CD4-positive, CD25-positive, alpha-beta regulatory T cell (primary cell): ENCODE data around the gene ALG14. TPM values are rescaled to one million over a fixed set of nuclear protein-coding genes. Genes with fewer than 3 reads are reported as not detected.

ENCODE experiments used
- ATAC-seq, 2 donors: fragments of 150-1000 bp; cut with Tn5 transposase; one replicate each; pipeline ENCODE4 v1.10.0; 2021; ENCODE audit warnings: low read depth in 2 of 2, moderate number of reproducible peaks in 2 of 2, moderate library complexity in 1 of 2
- DNase-seq, 3 donors: peaks; one replicate each; pipeline versions ENCODE4 v3.0.0 to v3.0.0-alpha.2; 2012 to 2022; ENCODE audit warnings: mixed read lengths in 1 of 3
- H3K27ac ChIP-seq: one replicate; pipeline ENCODE4 v1.7.0; 2013; ENCODE audit warnings: mild to moderate bottlenecking, low read length; ENCODE audit not compliant: insufficient read depth, poor library complexity, severe bottlenecking
- H3K27me3 ChIP-seq: one replicate; pipeline ENCODE4 v1.7.0; 2013; ENCODE audit warnings: low read length; ENCODE audit not compliant: control insufficient read depth, insufficient read depth
- H3K36me3 ChIP-seq: one replicate; pipeline ENCODE4 v1.7.0; 2013; ENCODE audit warnings: mild to moderate bottlenecking, low read length, moderate library complexity; ENCODE audit not compliant: control insufficient read depth, insufficient read depth
- H3K4me1 ChIP-seq: 2 replicates; pipeline ENCODE4 v1.7.0; 2013; ENCODE audit warnings: mild to moderate bottlenecking, low read length; ENCODE audit not compliant: insufficient read depth, control insufficient read depth, poor library complexity, severe bottlenecking
- H3K4me3 ChIP-seq: one replicate; pipeline ENCODE4 v1.7.0; 2013; ENCODE audit warnings: low read depth, mild to moderate bottlenecking, low read length, moderate library complexity
- H3K9me3 ChIP-seq, 2 experiments: 1 replicate in 1 of 2; 2 replicates in 1 of 2; pipeline ENCODE4 v1.7.0; 2013; ENCODE audit warnings: low read length in 2 of 2, mild to moderate bottlenecking in 1 of 2, moderate library complexity in 1 of 2; ENCODE audit not compliant: control insufficient read depth in 2 of 2
- H3K27ac Mint-ChIP-seq, 3 donors: one replicate each; pipeline ENCODE4 v1.8.0; 2020 to 2022; ENCODE audit warnings: mild to moderate bottlenecking in 3 of 3, mixed read lengths in 3 of 3, moderate library complexity in 2 of 3
- H3K27me3 Mint-ChIP-seq: one replicate; pipeline ENCODE4 v1.8.0; 2022; ENCODE audit warnings: mild to moderate bottlenecking, mixed read lengths
- H3K36me3 Mint-ChIP-seq: one replicate; pipeline ENCODE4 v1.8.0; 2020; ENCODE audit warnings: mixed read lengths
- H3K4me1 Mint-ChIP-seq, 4 donors: one replicate each; pipeline ENCODE4 v1.8.0; 2020 to 2022; ENCODE audit warnings: mixed read lengths in 4 of 4, mild to moderate bottlenecking in 1 of 4
- H3K4me3 Mint-ChIP-seq, 4 donors: one replicate each; pipeline ENCODE4 v1.8.0; 2020 to 2022; ENCODE audit warnings: mild to moderate bottlenecking in 4 of 4, mixed read lengths in 4 of 4, moderate library complexity in 3 of 4
- H3K9me3 Mint-ChIP-seq, 7 donors: one replicate each; pipeline ENCODE4 v1.8.0; 2020 to 2022; ENCODE audit warnings: mixed read lengths in 7 of 7, mild to moderate bottlenecking in 3 of 7, moderate library complexity in 2 of 7
- polyA plus RNA-seq, 4 donors: library from polyadenylated mRNA; unstranded; fragments of 300-500 nt; fragmentation: Illumina TruSeq; gene quantifications; one replicate each; pipeline ENCODE4 v1.2.3, GENCODE V29; 2021
- total RNA-seq: library from RNA; stranded (reverse); gene quantifications from one replicate; pipeline ENCODE4 v1.2.3, GENCODE V29; 2022

Gene ALG14
- total RNA-seq (1.2 TPM), polyA plus RNA-seq (10 to 100 TPM in 1 of 4 donors, 1 to 10 TPM in 3; 5.2 to 11.0 (median 6.3) TPM)

GRCh38 chr1:95072532-95073419 lies at the start of gene ALG14:
TSS of gene ALG14 (minus strand) at chr1:95072951. CDS start at chr1:95072898, 53 bp downstream.
- Histone ChIP-seq H3K9me3 (no peaks in the 10 kb centered on the region), H3K4me3 (peak within 1 kb of the TSS; percentile 98), H3K36me3 (no peaks in the 10 kb centered on the region), H3K27ac (peak within 1 kb of the TSS; percentile 78), H3K4me1 (peaks cover 12% of the 10 kb centered on the region), H3K27me3 (peaks cover 2% of the 10 kb centered on the region)
- peak; percentile 96 to 97 for ATAC-seq
- DNase-seq: peak; percentile 86 to 98 (median 96)
- Mint-ChIP-seq H3K4me1 (peaks cover 11 to 20% (median 18%) of the 10 kb centered on the region in 4 donors), H3K27me3 (peaks cover 7% of the 10 kb centered on the region), H3K9me3 (no peaks in the 10 kb centered on the region), H3K27ac (peak within 1 kb of the TSS; percentile 97 to 100 (median 98)), H3K36me3 (peaks cover 6% of the 10 kb centered on the region), H3K4me3 (peak within 1 kb of the TSS; percentile 98 to 100 (median 100))

- no peak overlapping the region for H3K4me3 Mint-ChIP-seq
- no peak overlapping the region for H3K27ac Mint-ChIP-seq
- H3K4me3 ChIP-seq: no peak overlapping the region
- H3K36me3 ChIP-seq: no peaks in the 10 kb centered on the region
- DNase-seq: no peak
- no peak for ATAC-seq
- peaks cover 0 to 2% (median 0%) of the 10 kb centered on the region in 7 donors for H3K9me3 Mint-ChIP-seq
- no peaks in the 10 kb centered on the region for H3K36me3 Mint-ChIP-seq
- peaks cover 26% of the 10 kb centered on the region for H3K27me3 ChIP-seq
- H3K4me1 ChIP-seq: peaks cover 9% of the 10 kb centered on the region
- peaks cover 0 to 13% (median 5%) of the 10 kb centered on the region in 4 donors for H3K4me1 Mint-ChIP-seq
- no peaks in the 10 kb centered on the region for H3K9me3 ChIP-seq
- H3K27ac ChIP-seq: no peak overlapping the region
- H3K27me3 Mint-ChIP-seq: peaks cover 63% of the 10 kb centered on the region
These were observed 49.5 kb upstream of the ALG14 start for GRCh38 chr1:95122151-95122697.

GRCh38 chr1:95119273-95119672 lies 46.5 kb upstream of the ALG14 start:
- H3K36me3 ChIP-seq: no peaks in the 10 kb centered on the region
- ATAC-seq (no peak), DNase-seq (no peak)
- Mint-ChIP-seq H3K36me3 (no peaks in the 10 kb centered on the region), H3K27ac (no peak overlapping the region), H3K9me3 (peaks cover 0 to 2% (median 0%) of the 10 kb centered on the region in 7 donors), H3K27me3 (peaks cover 80% of the 10 kb centered on the region), H3K4me1 (peaks cover 6 to 13% (median 10%) of the 10 kb centered on the region in 4 donors), H3K4me3 (peak overlapping the region in 2 of 4 donors; percentile 85 to 86)
- no peak overlapping the region for H3K4me3 ChIP-seq
- peaks cover 32% of the 10 kb centered on the region for H3K27me3 ChIP-seq
- H3K4me1 ChIP-seq: peaks cover 15% of the 10 kb centered on the region
- no peak overlapping the region for H3K27ac ChIP-seq
- no peaks in the 10 kb centered on the region for H3K9me3 ChIP-seq

GRCh38 chr1:95118710-95119109 lies 46.0 kb upstream of the ALG14 start:
- Mint-ChIP-seq H3K4me3 (peak overlapping the region; percentile 32 to 90 (median 86)), H3K9me3 (peaks cover 0 to 2% (median 0%) of the 10 kb centered on the region in 7 donors), H3K27ac (no peak overlapping the region), H3K4me1 (peaks cover 6 to 13% (median 10%) of the 10 kb centered on the region in 4 donors), H3K27me3 (peaks cover 74% of the 10 kb centered on the region), H3K36me3 (no peaks in the 10 kb centered on the region)
- ATAC-seq: no peak
- Histone ChIP-seq H3K27me3 (peaks cover 32% of the 10 kb centered on the region), H3K4me3 (no peak overlapping the region), H3K36me3 (no peaks in the 10 kb centered on the region), H3K9me3 (no peaks in the 10 kb centered on the region), H3K4me1 (peaks cover 15% of the 10 kb centered on the region), H3K27ac (no peak overlapping the region)
- DNase-seq: no peak

- Mint-ChIP-seq H3K4me1 (peaks cover 6 to 13% (median 10%) of the 10 kb centered on the region in 4 donors), H3K27ac (no peak overlapping the region), H3K9me3 (peaks cover 0 to 2% (median 0%) of the 10 kb centered on the region in 7 donors), H3K4me3 (peak overlapping the region; percentile 85 to 90 (median 87)), H3K36me3 (no peaks in the 10 kb centered on the region), H3K27me3 (peaks cover 70% of the 10 kb centered on the region)
- Histone ChIP-seq H3K27me3 (peaks cover 32% of the 10 kb centered on the region), H3K27ac (no peak overlapping the region), H3K9me3 (no peaks in the 10 kb centered on the region), H3K4me3 (peak overlapping the region; percentile 26), H3K36me3 (no peaks in the 10 kb centered on the region), H3K4me1 (peaks cover 15% of the 10 kb centered on the region)
- ATAC-seq (no peak), DNase-seq (no peak)
These were observed 45.3 kb upstream of the ALG14 start for GRCh38 chr1:95118067-95118499.

GRCh38 chr1:95117207-95118066 lies 44.7 kb upstream of the ALG14 start, which contains the start of gene TLCD4:
TSS of gene TLCD4 (plus strand) at chr1:95117355. CDS start at chr1:95143902, 26,547 bp downstream.
- Histone ChIP-seq H3K36me3 (no peaks in the 10 kb centered on the region), H3K4me1 (peaks cover 15% of the 10 kb centered on the region), H3K27me3 (peaks cover 32% of the 10 kb centered on the region), H3K9me3 (no peaks in the 10 kb centered on the region), H3K4me3 (peak within 1 kb of the TSS; percentile 67), H3K27ac (no peak within 1 kb of the TSS)
- H3K4me3 Mint-ChIP-seq: peak within 1 kb of the TSS; percentile 91 to 96 (median 94)
- peaks cover 6 to 13% (median 10%) of the 10 kb centered on the region in 4 donors for H3K4me1 Mint-ChIP-seq
- peaks cover 0 to 2% (median 0%) of the 10 kb centered on the region in 7 donors for H3K9me3 Mint-ChIP-seq
- peak within 1 kb of the TSS in 2 of 3 donors; percentile 43 to 52 for H3K27ac Mint-ChIP-seq
- no peaks in the 10 kb centered on the region for H3K36me3 Mint-ChIP-seq
- ATAC-seq (peak; percentile 42 to 58), DNase-seq (peak; percentile 11 to 47 (median 16))
- H3K27me3 Mint-ChIP-seq: peaks cover 69% of the 10 kb centered on the region
